GM12873 (cell line): ENCODE measurements around the gene CNNM2.

ENCODE experiments used
- TF ChIP-seq, protein P1 (sequence below): IDR thresholded peaks from 2 replicates; pipeline ENCODE4 v1.5.1; 2012; ENCODE audit warnings: low read depth, mild to moderate bottlenecking, moderate library complexity, low read length, control low read depth; ENCODE audit not compliant: insufficient read depth; ENCODE audit errors: missing control alignments

The CNNM2 gene

DNA sequence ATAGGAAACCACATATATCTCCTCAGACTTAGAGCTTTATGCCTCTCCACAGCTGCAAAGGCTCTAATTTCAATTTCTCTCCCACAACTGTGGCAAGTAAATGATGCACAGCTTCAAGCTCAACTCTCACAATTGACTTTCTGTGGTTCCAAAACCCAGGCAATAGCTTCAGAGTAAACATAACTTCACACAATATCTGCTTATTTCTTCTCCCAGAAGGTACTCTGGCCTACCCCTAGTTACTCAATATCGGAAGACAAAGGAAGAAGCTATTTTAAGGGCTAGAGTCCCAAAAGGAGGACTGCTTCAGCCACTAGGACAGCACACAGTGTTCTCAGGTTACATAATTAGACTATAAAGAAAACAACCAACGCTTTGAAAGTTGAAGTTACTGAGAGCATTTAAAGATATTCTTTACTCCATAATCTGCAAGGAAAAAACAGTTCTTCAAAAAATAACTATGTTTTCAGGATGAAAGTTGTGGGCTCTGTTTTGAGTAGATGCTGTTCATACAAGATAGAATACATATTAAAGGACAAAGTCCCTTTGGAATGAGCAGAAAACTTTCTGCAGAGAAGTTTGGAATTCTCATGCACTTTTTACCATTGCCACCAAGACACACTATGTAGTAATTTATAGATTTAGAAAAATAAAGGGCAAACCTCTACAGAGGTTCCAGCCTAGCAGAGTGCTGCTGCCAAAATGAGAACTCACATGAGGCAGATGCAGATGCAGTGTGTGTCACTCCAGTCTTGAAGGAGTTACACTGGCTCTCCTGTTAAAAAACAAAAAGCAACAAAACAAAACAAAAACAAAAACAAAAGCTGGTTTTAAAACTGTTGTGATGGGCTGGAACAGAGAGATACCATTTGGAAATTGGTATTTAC, 193.2 kb downstream of the CNNM2 start:
- TF ChIP-seq, protein P1, sequence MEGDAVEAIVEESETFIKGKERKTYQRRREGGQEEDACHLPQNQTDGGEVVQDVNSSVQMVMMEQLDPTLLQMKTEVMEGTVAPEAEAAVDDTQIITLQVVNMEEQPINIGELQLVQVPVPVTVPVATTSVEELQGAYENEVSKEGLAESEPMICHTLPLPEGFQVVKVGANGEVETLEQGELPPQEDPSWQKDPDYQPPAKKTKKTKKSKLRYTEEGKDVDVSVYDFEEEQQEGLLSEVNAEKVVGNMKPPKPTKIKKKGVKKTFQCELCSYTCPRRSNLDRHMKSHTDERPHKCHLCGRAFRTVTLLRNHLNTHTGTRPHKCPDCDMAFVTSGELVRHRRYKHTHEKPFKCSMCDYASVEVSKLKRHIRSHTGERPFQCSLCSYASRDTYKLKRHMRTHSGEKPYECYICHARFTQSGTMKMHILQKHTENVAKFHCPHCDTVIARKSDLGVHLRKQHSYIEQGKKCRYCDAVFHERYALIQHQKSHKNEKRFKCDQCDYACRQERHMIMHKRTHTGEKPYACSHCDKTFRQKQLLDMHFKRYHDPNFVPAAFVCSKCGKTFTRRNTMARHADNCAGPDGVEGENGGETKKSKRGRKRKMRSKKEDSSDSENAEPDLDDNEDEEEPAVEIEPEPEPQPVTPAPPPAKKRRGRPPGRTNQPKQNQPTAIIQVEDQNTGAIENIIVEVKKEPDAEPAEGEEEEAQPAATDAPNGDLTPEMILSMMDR, result no peak

DNA sequence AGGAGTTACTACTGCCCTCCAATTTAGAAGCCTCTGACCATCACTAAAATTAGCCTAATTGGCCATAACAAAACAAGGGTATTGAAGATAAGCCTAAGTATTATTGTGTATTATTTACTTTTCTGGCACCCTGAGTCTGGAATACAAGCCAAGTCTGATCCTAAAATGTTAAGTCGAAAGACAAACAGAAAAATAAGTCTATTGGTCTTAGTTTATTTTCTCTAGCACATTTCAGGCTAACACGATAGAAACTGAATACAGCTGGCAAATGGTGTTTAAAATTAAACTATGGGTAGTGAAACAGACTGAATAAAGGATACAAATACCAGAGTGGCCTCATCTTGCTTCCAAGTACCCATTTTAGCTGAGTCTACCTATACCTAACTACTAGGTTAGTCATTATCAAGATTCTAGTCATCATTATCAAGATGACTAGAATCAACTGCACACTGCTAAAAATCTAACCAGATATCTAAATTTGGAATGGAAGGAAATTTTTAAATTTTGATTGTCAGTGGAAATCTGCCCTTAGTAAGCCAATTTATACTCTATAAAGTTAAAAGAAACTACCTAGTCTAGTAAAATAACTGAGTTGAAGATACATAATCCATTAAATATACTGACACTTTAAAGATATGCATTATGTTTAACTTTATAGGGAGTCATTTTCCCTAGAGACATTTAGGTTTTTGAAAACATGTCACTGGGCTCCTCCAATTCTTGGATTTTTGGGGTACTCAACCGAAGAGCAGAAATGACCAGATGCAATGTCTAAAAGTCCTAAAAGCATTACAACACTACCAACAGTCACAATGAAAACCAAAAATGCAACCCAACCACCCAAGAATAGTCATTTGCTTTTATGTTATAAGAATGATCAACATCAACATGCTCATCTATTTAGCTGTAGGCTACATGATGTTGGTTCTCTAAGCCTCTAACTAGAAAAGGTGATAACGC, 194.1 kb downstream of the CNNM2 start:
- TF ChIP-seq, protein P1, result no peak

DNA sequence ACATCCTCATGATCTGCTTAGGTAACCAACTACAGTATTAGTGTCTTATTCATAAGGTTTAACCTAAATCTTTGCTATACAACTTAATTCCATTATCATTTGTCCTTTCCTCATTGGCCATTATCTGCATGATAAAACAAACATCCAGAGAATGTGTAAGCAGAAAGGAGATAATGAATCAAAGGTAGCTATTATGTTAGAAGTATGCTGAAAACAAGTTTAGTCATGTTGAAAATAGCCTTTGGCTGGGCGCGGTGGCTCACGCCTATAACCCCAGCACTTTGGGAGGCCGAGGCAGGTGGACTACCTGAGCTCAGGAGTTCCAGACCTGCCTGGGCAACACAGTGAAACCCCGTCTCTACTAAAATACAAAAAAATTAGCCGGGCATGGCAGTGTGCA, 196.8 kb downstream of the CNNM2 start:
- TF ChIP-seq, protein P1, result no peak

DNA sequence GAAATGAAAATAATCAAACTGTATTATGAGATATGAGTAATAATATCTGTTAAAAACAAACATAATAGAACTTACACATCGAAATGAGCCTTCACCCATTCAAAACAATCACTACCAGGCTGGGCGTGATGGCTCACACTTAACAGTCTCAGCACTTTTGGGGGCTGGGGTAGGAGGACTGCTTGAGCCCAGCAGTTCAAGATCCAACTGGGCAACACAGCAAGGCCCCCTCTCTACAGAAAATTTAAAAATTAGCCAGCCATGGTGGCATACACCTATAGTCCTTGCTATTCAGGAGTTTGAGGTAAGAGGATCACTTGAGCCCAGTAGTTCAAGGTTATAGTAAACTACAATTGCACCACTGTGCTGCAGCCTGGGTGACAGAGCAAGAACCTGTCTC, 199.2 kb downstream of the CNNM2 start:
- TF ChIP-seq, protein P1, result no peak

DNA sequence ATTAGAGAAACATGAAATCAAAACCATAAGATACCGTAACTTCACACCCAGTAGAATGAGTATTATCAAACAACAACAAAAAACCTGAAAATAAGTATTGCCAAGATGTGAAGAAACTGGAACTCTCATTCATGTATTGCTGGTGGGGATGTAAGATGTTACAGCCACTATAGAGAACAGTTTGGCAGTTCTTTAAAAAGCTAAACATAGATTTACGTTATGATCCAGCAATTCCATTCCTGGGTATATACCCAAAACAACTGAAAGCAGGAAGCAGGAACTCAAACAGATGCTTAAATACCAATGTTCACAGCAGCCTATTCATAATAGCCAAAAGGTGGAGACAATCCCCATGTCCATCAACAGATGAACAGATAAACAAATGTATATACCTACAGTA, 202.5 kb downstream of the CNNM2 start:
- TF ChIP-seq, protein P1, result no peak

DNA sequence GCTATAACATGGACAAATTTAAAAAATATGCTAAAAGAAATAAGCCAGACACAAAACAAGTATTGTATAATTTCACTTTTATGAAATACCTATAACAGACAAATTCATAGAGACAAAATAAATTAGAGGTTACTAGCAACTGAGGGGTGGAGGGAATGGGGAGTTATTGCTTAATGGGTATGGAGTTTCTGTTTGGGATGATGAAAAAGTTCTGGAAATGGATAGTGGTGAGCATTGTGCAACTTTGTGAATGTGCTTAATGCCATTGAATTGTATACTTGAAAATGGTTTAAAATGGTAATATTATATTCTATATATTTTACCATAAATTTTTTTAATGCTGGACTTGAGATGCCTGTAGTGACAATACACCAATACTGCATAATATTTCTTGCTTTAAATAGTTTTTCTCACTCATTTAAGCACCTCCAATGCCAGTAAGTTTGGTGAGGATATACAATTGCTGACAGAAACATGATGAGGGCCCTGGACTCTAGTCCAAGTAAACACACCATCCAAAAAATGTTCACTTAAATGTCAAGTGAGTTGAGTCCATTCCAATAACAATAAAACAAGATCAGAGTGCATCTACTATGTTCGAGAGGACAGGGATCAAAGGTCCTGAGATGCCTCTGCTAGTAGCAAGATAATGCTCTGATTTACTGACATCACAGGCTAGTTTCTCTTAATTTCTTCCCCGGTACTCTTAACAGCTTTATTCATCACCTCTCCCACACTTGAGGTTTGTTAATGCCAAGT, 203.1 kb downstream of the CNNM2 start:
- TF ChIP-seq, protein P1, result no peak
